ENCODE results near the gene DKK2.
"Not testable (repeated sequence)": the region's sequence is repeated elsewhere in the genome, so short reads cannot be mapped to it uniquely, and the experiment has no call there.

GRCh38 chr4:106908049-106908448 lies 128.1 kb downstream of the DKK2 start:
- not testable (repeated sequence) for TF ChIP-seq POLR2A (IDR thresholded peaks at IDR 0.05; ENCODE audit: low read depth, low read length); POLR2AphosphoS5 (IDR thresholded peaks at IDR 0.05; ENCODE audit: low read depth, low read length); SPI1 (IDR thresholded peaks at IDR 0.05; ENCODE audit: low read depth, low read length); TAF1 (IDR thresholded peaks at IDR 0.05; ENCODE audit: low read depth, low read length); PAX5 (IDR thresholded peaks at IDR 0.05; ENCODE audit: insufficient read depth, low read length, severe bottlenecking); POU2F2 (IDR thresholded peaks at IDR 0.05; ENCODE audit: low read depth, low read length)
